PC-3 (cell line): ENCODE results near the gene SH2D1A.
"Not testable (repeated sequence)": the region's sequence is repeated elsewhere in the genome, so short reads cannot be mapped to it uniquely, and the experiment has no call there.

Source experiments
- EZH2 ChIP-seq: fragments of 300-600 bp; sonication (generic); IDR thresholded peaks from one replicate; pipeline ENCODE4 v1.6.1; 2017; ENCODE audit warnings: antibody characterized with exemption, mild to moderate bottlenecking, low read length; ENCODE audit not compliant: unreplicated experiment
- EZH2phosphoT487 ChIP-seq: fragments of 300-600 bp; sonication (generic); IDR thresholded peaks from 2 replicates; pipeline ENCODE4 v1.6.1; 2018; ENCODE audit warnings: mild to moderate bottlenecking, antibody characterized with exemption, low read length, borderline replicate concordance
- TF ChIP-seq, protein P1 (sequence below): fragments of 300-600 bp; sonication (generic); conservative IDR thresholded peaks from 2 replicates; pipeline ENCODE4 v1.5.1; 2017; ENCODE audit warnings: antibody characterized with exemption, low read depth, mild to moderate bottlenecking, low read length

- not testable (repeated sequence) for TF ChIP-seq EZH2, EZH2phosphoT487
- TF ChIP-seq, protein P1, sequence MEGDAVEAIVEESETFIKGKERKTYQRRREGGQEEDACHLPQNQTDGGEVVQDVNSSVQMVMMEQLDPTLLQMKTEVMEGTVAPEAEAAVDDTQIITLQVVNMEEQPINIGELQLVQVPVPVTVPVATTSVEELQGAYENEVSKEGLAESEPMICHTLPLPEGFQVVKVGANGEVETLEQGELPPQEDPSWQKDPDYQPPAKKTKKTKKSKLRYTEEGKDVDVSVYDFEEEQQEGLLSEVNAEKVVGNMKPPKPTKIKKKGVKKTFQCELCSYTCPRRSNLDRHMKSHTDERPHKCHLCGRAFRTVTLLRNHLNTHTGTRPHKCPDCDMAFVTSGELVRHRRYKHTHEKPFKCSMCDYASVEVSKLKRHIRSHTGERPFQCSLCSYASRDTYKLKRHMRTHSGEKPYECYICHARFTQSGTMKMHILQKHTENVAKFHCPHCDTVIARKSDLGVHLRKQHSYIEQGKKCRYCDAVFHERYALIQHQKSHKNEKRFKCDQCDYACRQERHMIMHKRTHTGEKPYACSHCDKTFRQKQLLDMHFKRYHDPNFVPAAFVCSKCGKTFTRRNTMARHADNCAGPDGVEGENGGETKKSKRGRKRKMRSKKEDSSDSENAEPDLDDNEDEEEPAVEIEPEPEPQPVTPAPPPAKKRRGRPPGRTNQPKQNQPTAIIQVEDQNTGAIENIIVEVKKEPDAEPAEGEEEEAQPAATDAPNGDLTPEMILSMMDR, result not testable (repeated sequence)
Measured at GRCh38 chrX:124299323-124299722, 47.0 kb upstream of the SH2D1A start.
